ENCODE results near the gene MTMR12. TPM values are rescaled to one million over a fixed set of nuclear protein-coding genes. Genes with fewer than 3 reads are reported as not detected.

MTMR12 gene
- total and polyA plus RNA-seq, 2 donors (not counting 1 experiment from before 2014, with no cell fraction given): 18.5 to 18.6 TPM

DNA sequence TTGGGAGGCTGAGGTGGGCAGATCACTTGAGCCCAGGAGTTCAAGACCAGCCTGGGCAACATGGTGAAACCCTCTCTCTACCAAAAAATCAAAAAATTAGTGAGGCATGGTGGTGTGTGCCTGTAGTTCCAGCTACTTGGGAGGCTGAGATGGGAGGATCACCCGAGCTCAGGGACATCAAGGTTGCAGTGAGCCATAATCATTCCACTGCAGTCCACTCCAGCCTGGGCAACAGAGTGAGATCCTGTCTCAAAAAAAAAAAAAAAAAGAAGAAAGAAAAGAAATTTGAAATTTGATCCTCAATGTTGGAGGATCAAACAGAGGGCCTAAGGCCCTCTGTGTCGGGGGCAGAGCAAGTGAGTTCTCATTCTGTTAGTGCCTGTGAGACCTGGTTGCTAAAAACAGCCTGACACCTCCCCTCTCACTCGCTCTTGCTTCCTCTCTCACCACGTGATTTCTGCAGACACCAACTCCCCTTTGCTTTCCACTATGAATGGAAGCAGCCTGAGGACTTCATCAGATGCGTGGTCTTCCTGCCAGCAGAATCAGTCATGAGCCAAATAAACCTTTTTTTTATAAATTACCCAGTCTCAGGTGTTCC, 130.2 kb downstream of the MTMR12 start:
- Histone ChIP-seq H3K4me2 (ENCODE audit: extremely low read depth, insufficient read depth, low read length) (no peak overlapping the region), H3K4me3 (replicated peaks in 1 of 4; ENCODE audit: control extremely low read depth in 1 of 4, insufficient read depth in 1 of 4, low read depth in 3 of 4, low read length in 4 of 4) (no peak overlapping the region)
- TF ChIP-seq EZH2 (IDR thresholded peaks at IDR 0.05; ENCODE audit: low read length, missing control alignments): no peak
- TF ChIP-seq, protein P1, sequence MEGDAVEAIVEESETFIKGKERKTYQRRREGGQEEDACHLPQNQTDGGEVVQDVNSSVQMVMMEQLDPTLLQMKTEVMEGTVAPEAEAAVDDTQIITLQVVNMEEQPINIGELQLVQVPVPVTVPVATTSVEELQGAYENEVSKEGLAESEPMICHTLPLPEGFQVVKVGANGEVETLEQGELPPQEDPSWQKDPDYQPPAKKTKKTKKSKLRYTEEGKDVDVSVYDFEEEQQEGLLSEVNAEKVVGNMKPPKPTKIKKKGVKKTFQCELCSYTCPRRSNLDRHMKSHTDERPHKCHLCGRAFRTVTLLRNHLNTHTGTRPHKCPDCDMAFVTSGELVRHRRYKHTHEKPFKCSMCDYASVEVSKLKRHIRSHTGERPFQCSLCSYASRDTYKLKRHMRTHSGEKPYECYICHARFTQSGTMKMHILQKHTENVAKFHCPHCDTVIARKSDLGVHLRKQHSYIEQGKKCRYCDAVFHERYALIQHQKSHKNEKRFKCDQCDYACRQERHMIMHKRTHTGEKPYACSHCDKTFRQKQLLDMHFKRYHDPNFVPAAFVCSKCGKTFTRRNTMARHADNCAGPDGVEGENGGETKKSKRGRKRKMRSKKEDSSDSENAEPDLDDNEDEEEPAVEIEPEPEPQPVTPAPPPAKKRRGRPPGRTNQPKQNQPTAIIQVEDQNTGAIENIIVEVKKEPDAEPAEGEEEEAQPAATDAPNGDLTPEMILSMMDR (conservative IDR thresholded peaks at IDR 0.05 in 1 of 2, IDR thresholded peaks at IDR 0.05 in 1 of 2; ENCODE audit: low read depth in 1 of 2, low read length in 2 of 2): no peak

More for the DNA sequence above, 130.2 kb downstream of the MTMR12 start:
- H3K27me3 ChIP-seq (ENCODE audit: control insufficient read depth, insufficient read depth, low read length): no peaks in the 10 kb centered on the region
- H3K9me3 ChIP-seq (ENCODE audit: control insufficient read depth, insufficient read depth, low read depth, low read length): no peaks in the 10 kb centered on the region
- H2AFZ ChIP-seq (ENCODE audit: low read length): no peak overlapping the region
- H3K79me2 ChIP-seq (ENCODE audit: control insufficient read depth, insufficient read depth, low read length): no peaks in the 10 kb centered on the region
- H3K9ac ChIP-seq (ENCODE audit: insufficient read depth, low read length): no peak overlapping the region
- DNase-seq (ENCODE audit: low read depth in 2 of 2): no peak
- H4K20me1 ChIP-seq (ENCODE audit: control insufficient read depth, extremely low read depth, insufficient read depth, low read length): no peaks in the 10 kb centered on the region
- no peak overlapping the region for H3K27ac ChIP-seq (ENCODE audit: insufficient read depth, low read length)
- no peaks in the 10 kb centered on the region for H3K4me1 ChIP-seq (ENCODE audit: control insufficient read depth, extremely low read depth, insufficient read depth, low read length)
- H3K36me3 ChIP-seq (ENCODE audit: control insufficient read depth, insufficient read depth, low read length): no peaks in the 10 kb centered on the region

Other genes starting within 250 kb of the MTMR12 start
- 71.7 and 81.4 TPM in 2 replicates for gene GOLPH3, start 138.6 kb downstream of the MTMR12 start, total RNA-seq
- gene GOLPH3, start 138.6 kb downstream of the MTMR12 start, polyA plus RNA-seq: 79.2 and 103 TPM in 2 replicates
- 78.6 and 113 TPM in 2 replicates for gene ZFR, start 131.8 kb upstream of the MTMR12 start, total RNA-seq
- 56.8 and 65.4 TPM in 2 replicates for gene ZFR, start 131.8 kb upstream of the MTMR12 start, polyA plus RNA-seq

All from fibroblast of lung (primary cell).